Mesendoderm (in vitro differentiated cells): ENCODE data around the gene TSHZ3.

Experiments used
- DNase-seq: peaks from one replicate; pipeline ENCODE4 v3.0.0; 2013
- H2AK5ac ChIP-seq: 2 replicates; pipeline ENCODE4 v1.6.1; 2013; ENCODE audit warnings: low read length, inconsistent platforms
- H2BK120ac ChIP-seq: 2 replicates; pipeline ENCODE4 v1.6.1; 2013; ENCODE audit warnings: low read depth, mild to moderate bottlenecking, low read length, moderate library complexity, mixed read lengths
- H2BK15ac ChIP-seq: replicated peaks from 2 replicates; pipeline ENCODE4 v1.6.1; 2013; ENCODE audit warnings: low read depth, mild to moderate bottlenecking, moderate library complexity
- H2BK5ac ChIP-seq: 2 replicates; pipeline ENCODE4 v1.6.1; 2013; ENCODE audit warnings: low read length, inconsistent platforms
- H3K18ac ChIP-seq: 2 replicates; pipeline ENCODE4 v1.6.1; 2013; ENCODE audit warnings: mild to moderate bottlenecking, low read length, mixed read lengths
- H3K23ac ChIP-seq: one replicate; pipeline ENCODE4 v1.6.1; 2013; ENCODE audit warnings: low read length
- H3K27ac ChIP-seq: 2 replicates; pipeline ENCODE4 v1.5.1; 2013; ENCODE audit warnings: low read depth, mild to moderate bottlenecking, inconsistent platforms, low read length, moderate library complexity
- H3K27me3 ChIP-seq: 2 replicates; pipeline ENCODE4 v1.6.1; 2013; ENCODE audit warnings: low read length, control low read depth, mild to moderate bottlenecking, inconsistent platforms; ENCODE audit not compliant: insufficient read depth, poor library complexity
- H3K36me3 ChIP-seq: 2 replicates; pipeline ENCODE4 v1.6.1; 2013; ENCODE audit warnings: low read length, inconsistent platforms; ENCODE audit not compliant: control insufficient read depth, insufficient read depth
- H3K4ac ChIP-seq: one replicate; pipeline ENCODE4 v1.6.1; 2013; ENCODE audit warnings: low read depth, mild to moderate bottlenecking, low read length, moderate library complexity
- H3K4me1 ChIP-seq: 2 replicates; pipeline ENCODE4 v1.6.1; 2013; ENCODE audit warnings: low read depth, low read length, inconsistent platforms; ENCODE audit not compliant: control insufficient read depth
- H3K4me2 ChIP-seq: 2 replicates; pipeline ENCODE4 v1.6.1; 2013; ENCODE audit warnings: low read length
- H3K4me3 ChIP-seq: 2 replicates; pipeline ENCODE4 v1.5.1; 2013; ENCODE audit warnings: mild to moderate bottlenecking, low read length
- H3K56ac ChIP-seq: one replicate; pipeline ENCODE4 v1.6.1; 2013; ENCODE audit warnings: low read length
- H3K79me1 ChIP-seq: 2 replicates; pipeline ENCODE4 v1.6.1; 2013; ENCODE audit warnings: low read length, inconsistent platforms
- H3K79me2 ChIP-seq: 2 replicates; pipeline ENCODE4 v1.6.1; 2013; ENCODE audit warnings: mild to moderate bottlenecking, low read length; ENCODE audit not compliant: control insufficient read depth, insufficient read depth
- H3K9ac ChIP-seq: 2 replicates; pipeline ENCODE4 v1.6.1; 2013; ENCODE audit warnings: low read length, inconsistent platforms
- H4K5ac ChIP-seq: one replicate; pipeline ENCODE4 v1.6.1; 2013; ENCODE audit warnings: low read length
- H4K8ac ChIP-seq: one replicate; pipeline ENCODE4 v1.6.1; 2013; ENCODE audit warnings: low read depth, mild to moderate bottlenecking, control low read depth, low read length, moderate library complexity
- WGBS: extraction: QIAGEN DNeasy Blood & Tissue Kit; methylation state at CpG from one replicate; pipeline ENCODE4 v1.1.7; 2013; ENCODE audit warnings: low lambda C conversion rate, missing lambda C conversion rate; ENCODE audit not compliant: insufficient coverage; ENCODE audit errors: extremely low coverage; 5-methylcytosine and 5-hydroxymethylcytosine counted together

Gene TSHZ3

GRCh38 chr19:31337008-31337914, 12.0 kb downstream of the TSHZ3 start:
- Histone ChIP-seq H3K27me3 (no peaks in the 10 kb centered on the region), H3K36me3 (no peaks in the 10 kb centered on the region), H3K27ac (no peak overlapping the region)

DNA sequence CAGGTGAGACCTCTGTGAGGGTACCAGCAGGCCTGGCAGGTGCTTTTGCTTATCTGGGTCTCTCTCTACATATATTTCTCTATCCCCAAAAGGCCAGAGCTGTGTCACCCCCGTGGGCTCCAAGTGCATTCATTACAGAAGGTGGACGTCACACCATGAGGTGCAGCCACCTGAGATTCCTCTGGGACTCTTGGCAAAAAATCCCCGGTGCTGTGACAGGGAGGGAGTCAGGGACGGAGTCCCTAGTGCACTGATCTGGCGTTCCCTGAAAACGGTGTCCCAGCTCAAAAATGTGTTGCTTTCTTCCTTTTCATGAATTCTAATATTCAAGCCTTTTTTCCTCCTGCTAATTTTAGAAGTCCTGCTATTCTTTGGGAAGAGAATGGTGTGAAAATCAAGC, 13.5 kb downstream of the TSHZ3 start:
- H4K5ac ChIP-seq, result no peak overlapping the region
- no peak for DNase-seq
- H2BK5ac ChIP-seq, result no peak overlapping the region
- no peak overlapping the region for H3K27ac ChIP-seq
- no peak overlapping the region for H2BK120ac ChIP-seq
- H3K4me3 ChIP-seq, result no peak overlapping the region
- H3K27me3 ChIP-seq, result no peaks in the 10 kb centered on the region
- H2AK5ac ChIP-seq, result no peak overlapping the region
- H4K8ac ChIP-seq, result no peak overlapping the region
- no peaks in the 10 kb centered on the region for H3K36me3 ChIP-seq
- no CpG with 5 or more reads among the region's 6 CpGs for WGBS
- H3K4ac ChIP-seq, result no peak overlapping the region
- peaks cover 17% of the 10 kb centered on the region for H3K79me1 ChIP-seq
- no peak overlapping the region for H3K4me2 ChIP-seq
- no peak overlapping the region for H3K56ac ChIP-seq
- peaks cover 44% of the 10 kb centered on the region for H3K79me2 ChIP-seq
- H2BK15ac ChIP-seq, result no peak overlapping the region
- H3K23ac ChIP-seq, result no peak overlapping the region
- H3K4me1 ChIP-seq, result peaks cover 9% of the 10 kb centered on the region
- no peak overlapping the region for H3K9ac ChIP-seq
- H3K18ac ChIP-seq, result no peak overlapping the region

More at GRCh38 chr19:31337008-31337914, 12.0 kb downstream of the TSHZ3 start:
- WGBS, result no CpG with 5 or more reads among the region's 7 CpGs
- DNase-seq, result no peak
- no peak overlapping the region for H3K4me2 ChIP-seq
- no peak overlapping the region for H2AK5ac ChIP-seq
- H3K4ac ChIP-seq, result no peak overlapping the region
- no peak overlapping the region for H4K5ac ChIP-seq
- no peak overlapping the region for H3K23ac ChIP-seq
- no peak overlapping the region for H3K56ac ChIP-seq
- no peak overlapping the region for H3K4me3 ChIP-seq
- no peak overlapping the region for H3K18ac ChIP-seq
- H2BK120ac ChIP-seq, result no peak overlapping the region
- peaks cover 12% of the 10 kb centered on the region for H3K4me1 ChIP-seq
- H3K9ac ChIP-seq, result no peak overlapping the region
- H3K79me2 ChIP-seq, result peaks cover 45% of the 10 kb centered on the region
- H2BK5ac ChIP-seq, result no peak overlapping the region
- peaks cover 14% of the 10 kb centered on the region for H3K79me1 ChIP-seq
- no peak overlapping the region for H4K8ac ChIP-seq
- no peak overlapping the region for H2BK15ac ChIP-seq

- H3K36me3 ChIP-seq, result no peaks in the 10 kb centered on the region
- no peak overlapping the region for H3K18ac ChIP-seq
- H3K79me1 ChIP-seq, result peaks cover 20% of the 10 kb centered on the region
- no peak overlapping the region for H3K4me2 ChIP-seq
- no peak overlapping the region for H2BK120ac ChIP-seq
- no peak overlapping the region for H3K9ac ChIP-seq
- no peak overlapping the region for H4K5ac ChIP-seq
- H4K8ac ChIP-seq, result no peak overlapping the region
- H3K27ac ChIP-seq, result no peak overlapping the region
- H2AK5ac ChIP-seq, result no peak overlapping the region
- H3K27me3 ChIP-seq, result no peaks in the 10 kb centered on the region
- H3K56ac ChIP-seq, result no peak overlapping the region
- no peak overlapping the region for H2BK15ac ChIP-seq
- no peak overlapping the region for H3K23ac ChIP-seq
- DNase-seq, result no peak
- H3K4ac ChIP-seq, result no peak overlapping the region
- no peak overlapping the region for H3K4me3 ChIP-seq
- WGBS, result no CpG with 5 or more reads among the region's 12 CpGs
- H2BK5ac ChIP-seq, result no peak overlapping the region
- peaks cover 49% of the 10 kb centered on the region for H3K79me2 ChIP-seq
- peaks cover 6% of the 10 kb centered on the region for H3K4me1 ChIP-seq
These were observed 14.2 kb downstream of the TSHZ3 start for GRCh38 chr19:31334849-31335624.

- Histone ChIP-seq H3K27ac (no peak overlapping the region), H3K27me3 (no peaks in the 10 kb centered on the region), H3K18ac (no peak overlapping the region), H3K4me1 (peaks cover 5% of the 10 kb centered on the region), H2AK5ac (no peak overlapping the region), H3K9ac (no peak overlapping the region), H3K79me1 (peaks cover 21% of the 10 kb centered on the region), H3K79me2 (peaks cover 44% of the 10 kb centered on the region), H3K4me3 (no peak overlapping the region), H2BK5ac (no peak overlapping the region), H2BK15ac (no peak overlapping the region), H3K56ac (no peak overlapping the region), H4K8ac (no peak overlapping the region), H3K4me2 (no peak overlapping the region), H3K36me3 (no peaks in the 10 kb centered on the region), H3K23ac (no peak overlapping the region), H4K5ac (no peak overlapping the region), H2BK120ac (no peak overlapping the region), H3K4ac (no peak overlapping the region)
- no CpG with 5 or more reads among the region's 7 CpGs for WGBS
- no peak for DNase-seq
These were observed 15.0 kb downstream of the TSHZ3 start for GRCh38 chr19:31334101-31334848.

DNA sequence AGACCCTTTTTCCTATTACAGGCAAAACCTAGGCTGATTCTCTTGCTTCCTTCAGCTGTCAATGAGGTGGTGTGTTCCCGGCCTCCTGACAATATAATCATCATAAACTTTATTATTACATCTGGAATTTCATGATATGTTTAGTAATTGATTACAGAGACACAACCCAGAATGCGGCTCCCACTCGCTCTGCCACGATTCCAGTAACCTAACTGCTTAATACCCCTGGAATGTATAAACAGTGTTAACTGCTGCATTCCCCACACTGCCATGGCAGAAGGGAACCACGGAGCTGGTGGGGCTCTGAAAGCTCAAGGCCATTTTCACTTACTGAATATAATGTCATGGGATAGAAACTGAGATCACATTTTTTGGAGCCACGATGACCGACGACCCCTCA, 17.1 kb downstream of the TSHZ3 start:
- DNase-seq, result no peak
- H2BK15ac ChIP-seq, result no peak overlapping the region

More for the DNA sequence above, 17.1 kb downstream of the TSHZ3 start:
- no peak overlapping the region for H3K4ac ChIP-seq
- no CpG with 5 or more reads among the region's 8 CpGs for WGBS
- peaks cover 23% of the 10 kb centered on the region for H3K79me1 ChIP-seq
- peaks cover 41% of the 10 kb centered on the region for H3K79me2 ChIP-seq
- no peak overlapping the region for H3K4me2 ChIP-seq
- H4K5ac ChIP-seq, result no peak overlapping the region
- H2BK5ac ChIP-seq, result no peak overlapping the region
- no peak overlapping the region for H3K23ac ChIP-seq
- no peak overlapping the region for H3K27ac ChIP-seq
- no peak overlapping the region for H3K18ac ChIP-seq
- no peak overlapping the region for H2BK120ac ChIP-seq
- no peak overlapping the region for H3K56ac ChIP-seq
- no peak overlapping the region for H2AK5ac ChIP-seq
- H3K4me3 ChIP-seq, result no peak overlapping the region
- H4K8ac ChIP-seq, result no peak overlapping the region
- peaks cover 5% of the 10 kb centered on the region for H3K4me1 ChIP-seq
- no peaks in the 10 kb centered on the region for H3K36me3 ChIP-seq
- H3K27me3 ChIP-seq, result no peaks in the 10 kb centered on the region
- H3K9ac ChIP-seq, result no peak overlapping the region
